ENCODE results near the gene SPRY4. TPM values are rescaled to one million over a fixed set of nuclear protein-coding genes. Genes with fewer than 3 reads are reported as not detected.

The SPRY4 gene
- total and polyA plus RNA-seq, 4 donors = 16.7 to 33.9 (median 23.2) TPM

GRCh38 chr5:142343531-142343930, 18.7 kb upstream of the SPRY4 start:
- no peak for ATAC-seq (ENCODE audit: insufficient read depth, low FRiP score)
- no peak overlapping the region for H3K4me3 ChIP-seq
- peak overlapping the region in 1 of 2 donors; percentile 65 for H3K27ac ChIP-seq (ENCODE audit: low read depth in 1 of 2, low read length in 1 of 2)
- no peaks in the 10 kb centered on the region for H3K36me3 ChIP-seq (ENCODE audit: control insufficient read depth in 4 of 4, insufficient read depth in 4 of 4, low read length in 4 of 4)
- H3K9ac ChIP-seq (ENCODE audit: insufficient read depth in 1 of 2, low read length in 2 of 2) = no peak overlapping the region
- 94 to 95% methylated on average over 4 of the region's 4 CpGs for WGBS, 2 donors
- H3K9me3 ChIP-seq (ENCODE audit: control insufficient read depth in 4 of 4, insufficient read depth in 3 of 4, low read length in 3 of 4) = peaks cover 0 to 15% (median 8%) of the 10 kb centered on the region in 4 donors
- TF ChIP-seq CTCF (IDR thresholded peaks at IDR 0.05; ENCODE audit: control extremely low read depth, extremely low read depth) = no peak
- no peak for DNase-seq
- H3K4me1 ChIP-seq (ENCODE audit: control insufficient read depth in 5 of 5, insufficient read depth in 5 of 5, low read length in 5 of 5) = peaks cover 0 to 5% (median 0%) of the 10 kb centered on the region in 5 donors
- H3K27me3 ChIP-seq (ENCODE audit: control insufficient read depth in 3 of 3, insufficient read depth in 3 of 3, low read length in 2 of 3) = no peaks in the 10 kb centered on the region

- Histone ChIP-seq H3K9me3 (ENCODE audit: control insufficient read depth in 4 of 4, insufficient read depth in 3 of 4, low read length in 3 of 4) (peaks cover 0 to 15% (median 8%) of the 10 kb centered on the region in 4 donors), H3K4me3 (no peak overlapping the region), H3K27ac (ENCODE audit: low read depth in 1 of 2, low read length in 1 of 2) (peak overlapping the region; percentile 38 to 92), H3K27me3 (ENCODE audit: control insufficient read depth in 3 of 3, insufficient read depth in 3 of 3, low read length in 2 of 3) (no peaks in the 10 kb centered on the region), H3K9ac (ENCODE audit: insufficient read depth in 1 of 2, low read length in 2 of 2) (no peak overlapping the region), H3K36me3 (ENCODE audit: control insufficient read depth in 4 of 4, insufficient read depth in 4 of 4, low read length in 4 of 4) (no peaks in the 10 kb centered on the region), H3K4me1 (ENCODE audit: control insufficient read depth in 5 of 5, insufficient read depth in 5 of 5, low read length in 5 of 5) (peaks cover 0 to 5% (median 0%) of the 10 kb centered on the region in 5 donors)
- peak; percentile 67 for ATAC-seq (ENCODE audit: insufficient read depth, low FRiP score)
- WGBS, 2 donors = 59 to 69% methylated on average over 16 of the region's 16 CpGs
- peak in 2 of 3 donors; percentile 8 to 25 for DNase-seq
- TF ChIP-seq CTCF (IDR thresholded peaks at IDR 0.05; ENCODE audit: control extremely low read depth, extremely low read depth) = no peak
These were observed 17.5 kb upstream of the SPRY4 start for GRCh38 chr5:142342128-142342981.

- H3K9ac ChIP-seq (ENCODE audit: insufficient read depth in 1 of 2, low read length in 2 of 2) = no peak overlapping the region
- 96% methylated on average over 3 of the region's 3 CpGs for WGBS, 2 donors
- ATAC-seq (ENCODE audit: insufficient read depth, low FRiP score) = no peak
- no peak for TF ChIP-seq CTCF (IDR thresholded peaks at IDR 0.05; ENCODE audit: control extremely low read depth, extremely low read depth)
- peaks cover 0 to 5% (median 0%) of the 10 kb centered on the region in 5 donors for H3K4me1 ChIP-seq (ENCODE audit: control insufficient read depth in 5 of 5, insufficient read depth in 5 of 5, low read length in 5 of 5)
- no peak for DNase-seq
- H3K27ac ChIP-seq (ENCODE audit: low read depth in 1 of 2, low read length in 1 of 2) = no peak overlapping the region
- no peaks in the 10 kb centered on the region for H3K27me3 ChIP-seq (ENCODE audit: control insufficient read depth in 3 of 3, insufficient read depth in 3 of 3, low read length in 2 of 3)
- H3K36me3 ChIP-seq (ENCODE audit: control insufficient read depth in 4 of 4, insufficient read depth in 4 of 4, low read length in 4 of 4) = no peaks in the 10 kb centered on the region
- peaks cover 0 to 9% (median 2%) of the 10 kb centered on the region in 4 donors for H3K9me3 ChIP-seq (ENCODE audit: control insufficient read depth in 4 of 4, insufficient read depth in 3 of 4, low read length in 3 of 4)
- no peak overlapping the region for H3K4me3 ChIP-seq
These were observed 15.0 kb upstream of the SPRY4 start for GRCh38 chr5:142339781-142340180.
